Fibroblast of lung (primary cell): Measurements from ENCODE around the gene CTNNA2. TPM values are rescaled to one million over a fixed set of nuclear protein-coding genes. Genes with fewer than 3 reads are reported as not detected.

ENCODE experiments used
- DNase-seq, 2 donors: peaks; one replicate each; pipeline versions ENCODE4 v3.0.0 to v3.0.0-alpha.2; 2010; ENCODE audit warnings: low read depth in 2 of 2
- H2AFZ ChIP-seq: 2 replicates; pipeline ENCODE4 v1.5.1; 2012; ENCODE audit warnings: low read length, control low read depth, inconsistent platforms
- H3K27ac ChIP-seq: 2 replicates; pipeline ENCODE4 v1.5.1; 2011; ENCODE audit warnings: low read length, control low read depth; ENCODE audit not compliant: insufficient read depth
- H3K27me3 ChIP-seq: 2 replicates; pipeline ENCODE4 v1.5.1; 2011; ENCODE audit warnings: mild to moderate bottlenecking, low read length; ENCODE audit not compliant: control insufficient read depth, insufficient read depth
- H3K36me3 ChIP-seq: 2 replicates; pipeline ENCODE4 v1.5.1; 2011; ENCODE audit warnings: low read length; ENCODE audit not compliant: control insufficient read depth, insufficient read depth
- H3K4me1 ChIP-seq: 2 replicates; pipeline ENCODE4 v1.5.1; 2011; ENCODE audit warnings: low read length; ENCODE audit not compliant: control insufficient read depth, insufficient read depth; ENCODE audit errors: extremely low read depth
- H3K4me2 ChIP-seq: 2 replicates; pipeline ENCODE4 v1.5.1; 2011; ENCODE audit warnings: low read length, control low read depth; ENCODE audit not compliant: insufficient read depth; ENCODE audit errors: extremely low read depth
- H3K4me3 ChIP-seq, 4 experiments: fragments of 200-600 bp in 1 of 4; sonication (generic) in 1 of 4; replicated peaks in 1 of 4; 2 replicates each; pipeline ENCODE4 v1.5.1; 2011 to 2016; ENCODE audit warnings: low read length in 4 of 4, low read depth in 3 of 4, mild to moderate bottlenecking in 3 of 4, control low read depth in 2 of 4, inconsistent platforms in 1 of 4, mixed read lengths in 1 of 4; ENCODE audit not compliant: insufficient read depth in 1 of 4; ENCODE audit errors: control extremely low read depth in 1 of 4
- H3K79me2 ChIP-seq: 2 replicates; pipeline ENCODE4 v1.5.1; 2012; ENCODE audit warnings: mild to moderate bottlenecking, low read length, inconsistent platforms; ENCODE audit not compliant: control insufficient read depth, insufficient read depth
- H3K9ac ChIP-seq: 2 replicates; pipeline ENCODE4 v1.5.1; 2011; ENCODE audit warnings: mild to moderate bottlenecking, low read length, control low read depth; ENCODE audit not compliant: insufficient read depth
- H3K9me3 ChIP-seq: 2 replicates; pipeline ENCODE4 v1.5.1; 2012; ENCODE audit warnings: low read depth, low read length; ENCODE audit not compliant: control insufficient read depth, insufficient read depth
- H4K20me1 ChIP-seq: 2 replicates; pipeline ENCODE4 v1.5.1; 2011; ENCODE audit warnings: low read length; ENCODE audit not compliant: control insufficient read depth, insufficient read depth; ENCODE audit errors: extremely low read depth
- EZH2 ChIP-seq: IDR thresholded peaks from 2 replicates; pipeline ENCODE4 v1.5.1; 2012; ENCODE audit warnings: low read length, control low read depth, mild to moderate bottlenecking; ENCODE audit errors: missing control alignments
- polyA plus RNA-seq, 2 donors: library from polyadenylated mRNA; depleted of rRNA in 1 of 2; stranded (reverse) in 1 of 2; unstranded in 1 of 2; fragments of >200 nt; gene quantifications; 2 replicates each; pipeline ENCODE4 v1.2.1, GENCODE V29; 2011 to 2012; ENCODE audit warnings: missing spikeins in 1 of 2
- total RNA-seq: library from RNA; depleted of rRNA; stranded (reverse); fragments of >200 nt; gene quantifications from 2 replicates; pipeline ENCODE4 v1.2.1, GENCODE V29; 2014
- TF ChIP-seq, protein P1 (sequence below), 2 donors: IDR thresholded peaks in 1 of 2; conservative IDR thresholded peaks in 1 of 2; 1 replicate in 1 of 2; 2 replicates in 1 of 2; pipeline ENCODE4 v1.5.1; 2011 to 2012; ENCODE audit warnings: low read length in 2 of 2, control low read depth in 1 of 2, inconsistent platforms in 1 of 2, low read depth in 1 of 2, mild to moderate bottlenecking in 1 of 2

CTNNA2 gene
- total and polyA plus RNA-seq, 2 donors (not counting 1 experiment from before 2014, with no cell fraction given): not detected

DNA sequence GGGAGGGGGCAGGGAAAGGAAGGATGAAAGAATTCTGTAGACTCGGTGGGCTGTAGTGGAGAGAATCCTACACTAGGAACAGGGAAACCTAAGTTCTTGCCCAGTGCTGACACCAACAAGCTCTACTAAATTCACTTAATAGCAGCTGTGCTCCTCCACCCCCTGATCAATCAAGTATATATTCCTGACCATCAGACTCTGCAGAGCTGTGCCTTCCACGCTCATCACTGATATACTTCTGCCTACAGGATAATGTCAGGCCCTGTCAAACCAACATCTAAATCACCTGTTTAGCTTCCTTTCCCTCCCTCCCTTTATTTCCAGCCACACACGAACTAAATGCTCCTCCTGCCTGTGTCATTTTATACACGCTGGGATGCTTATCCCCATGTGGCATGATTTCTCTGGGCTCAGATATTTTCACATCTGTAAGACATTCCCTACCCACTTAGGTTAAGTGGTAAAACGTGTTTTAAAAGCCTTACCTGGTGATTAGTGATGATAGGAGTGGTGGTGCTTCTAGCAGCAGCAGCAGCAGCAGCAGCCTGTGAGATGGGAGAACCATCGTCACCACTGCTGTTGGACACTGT lies 489.8 kb downstream of the CTNNA2 start:
- Histone ChIP-seq H3K9me3 (no peaks in the 10 kb centered on the region), H3K9ac (no peak overlapping the region), H3K79me2 (no peaks in the 10 kb centered on the region), H4K20me1 (no peaks in the 10 kb centered on the region), H3K27ac (peak overlapping the region; percentile 8), H2AFZ (no peak overlapping the region), H3K4me1 (peaks cover 6% of the 10 kb centered on the region), H3K4me2 (no peak overlapping the region), H3K36me3 (no peaks in the 10 kb centered on the region), H3K27me3 (no peaks in the 10 kb centered on the region), H3K4me3 (no peak overlapping the region)
- DNase-seq: no peak
- no peak for TF ChIP-seq EZH2
- TF ChIP-seq, protein P1, sequence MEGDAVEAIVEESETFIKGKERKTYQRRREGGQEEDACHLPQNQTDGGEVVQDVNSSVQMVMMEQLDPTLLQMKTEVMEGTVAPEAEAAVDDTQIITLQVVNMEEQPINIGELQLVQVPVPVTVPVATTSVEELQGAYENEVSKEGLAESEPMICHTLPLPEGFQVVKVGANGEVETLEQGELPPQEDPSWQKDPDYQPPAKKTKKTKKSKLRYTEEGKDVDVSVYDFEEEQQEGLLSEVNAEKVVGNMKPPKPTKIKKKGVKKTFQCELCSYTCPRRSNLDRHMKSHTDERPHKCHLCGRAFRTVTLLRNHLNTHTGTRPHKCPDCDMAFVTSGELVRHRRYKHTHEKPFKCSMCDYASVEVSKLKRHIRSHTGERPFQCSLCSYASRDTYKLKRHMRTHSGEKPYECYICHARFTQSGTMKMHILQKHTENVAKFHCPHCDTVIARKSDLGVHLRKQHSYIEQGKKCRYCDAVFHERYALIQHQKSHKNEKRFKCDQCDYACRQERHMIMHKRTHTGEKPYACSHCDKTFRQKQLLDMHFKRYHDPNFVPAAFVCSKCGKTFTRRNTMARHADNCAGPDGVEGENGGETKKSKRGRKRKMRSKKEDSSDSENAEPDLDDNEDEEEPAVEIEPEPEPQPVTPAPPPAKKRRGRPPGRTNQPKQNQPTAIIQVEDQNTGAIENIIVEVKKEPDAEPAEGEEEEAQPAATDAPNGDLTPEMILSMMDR (conservative IDR thresholded peaks at IDR 0.05 in 1 of 2, IDR thresholded peaks at IDR 0.05 in 1 of 2; ENCODE audit: low read depth in 1 of 2, low read length in 2 of 2): no peak

DNA sequence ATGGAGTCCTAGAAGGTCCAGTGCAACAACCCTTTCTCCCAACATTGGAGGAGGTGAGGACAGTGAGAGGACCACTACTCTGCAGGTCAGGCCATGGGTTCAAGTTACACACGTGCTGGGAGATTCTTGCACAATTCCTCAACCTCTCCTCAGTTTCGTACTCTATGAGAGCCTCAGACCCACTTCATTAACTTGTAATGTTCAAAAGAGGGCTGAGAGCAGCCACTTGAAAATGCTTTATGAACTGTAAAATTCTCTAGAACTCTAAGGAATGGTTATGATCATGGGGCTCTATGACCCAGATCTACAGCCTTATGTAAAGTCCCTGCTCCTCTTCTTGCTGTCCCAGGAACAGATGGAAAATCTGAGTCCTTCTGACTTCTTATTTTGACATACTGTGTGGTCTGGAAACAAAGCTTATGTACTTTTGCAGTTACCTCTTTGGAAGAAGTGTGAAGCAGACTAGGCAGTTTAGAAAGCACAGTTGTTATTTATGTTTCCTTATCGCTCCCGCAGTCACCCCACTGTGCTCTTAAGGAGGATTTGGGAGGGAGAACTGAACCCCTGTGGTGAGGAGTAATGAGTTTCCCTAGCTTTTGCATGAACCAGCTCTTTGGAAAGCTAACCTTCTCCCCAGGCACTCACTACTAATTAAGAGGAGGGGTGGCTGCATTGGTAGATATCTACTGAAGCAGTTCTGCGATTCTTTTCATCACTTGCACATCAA lies 495.1 kb downstream of the CTNNA2 start:
- no peak overlapping the region for H3K9ac ChIP-seq
- no peaks in the 10 kb centered on the region for H3K36me3 ChIP-seq
- H3K79me2 ChIP-seq: no peaks in the 10 kb centered on the region
- TF ChIP-seq, protein P1 (conservative IDR thresholded peaks at IDR 0.05 in 1 of 2, IDR thresholded peaks at IDR 0.05 in 1 of 2; ENCODE audit: low read depth in 1 of 2, low read length in 2 of 2): no peak
- TF ChIP-seq EZH2: no peak
- H3K4me2 ChIP-seq: no peak overlapping the region
- no peak overlapping the region for H3K4me3 ChIP-seq
- no peaks in the 10 kb centered on the region for H3K9me3 ChIP-seq
- H3K27ac ChIP-seq: no peak overlapping the region
- DNase-seq: no peak
- H4K20me1 ChIP-seq: no peaks in the 10 kb centered on the region
- no peak overlapping the region for H2AFZ ChIP-seq
- no peaks in the 10 kb centered on the region for H3K27me3 ChIP-seq
- H3K4me1 ChIP-seq: no peaks in the 10 kb centered on the region

DNA sequence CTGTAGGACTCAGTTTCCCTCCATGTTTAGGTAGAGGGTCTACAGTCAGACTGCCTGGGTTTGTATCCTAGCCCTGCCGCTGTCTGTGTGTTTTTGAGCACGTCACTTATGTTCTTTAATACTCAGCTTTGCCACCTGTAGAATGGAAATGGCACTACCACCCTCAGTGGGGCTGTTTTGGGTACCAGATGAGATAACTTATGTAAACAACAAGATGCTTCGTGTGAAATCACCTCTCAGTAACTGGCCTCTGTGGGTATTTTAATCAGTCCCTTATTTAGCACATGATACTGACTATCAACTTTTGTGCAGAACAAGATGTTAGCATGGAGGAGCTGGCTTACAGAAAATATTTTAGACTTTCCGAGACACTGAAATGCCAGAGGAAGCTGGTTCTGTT lies 495.7 kb downstream of the CTNNA2 start:
- H3K9me3 ChIP-seq: no peaks in the 10 kb centered on the region
- H2AFZ ChIP-seq: no peak overlapping the region
- no peaks in the 10 kb centered on the region for H4K20me1 ChIP-seq
- H3K4me1 ChIP-seq: no peaks in the 10 kb centered on the region
- H3K27me3 ChIP-seq: no peaks in the 10 kb centered on the region
- no peaks in the 10 kb centered on the region for H3K36me3 ChIP-seq
- H3K79me2 ChIP-seq: no peaks in the 10 kb centered on the region
- H3K4me2 ChIP-seq: no peak overlapping the region
- TF ChIP-seq EZH2: no peak
- TF ChIP-seq, protein P1 (conservative IDR thresholded peaks at IDR 0.05 in 1 of 2, IDR thresholded peaks at IDR 0.05 in 1 of 2; ENCODE audit: low read depth in 1 of 2, low read length in 2 of 2): no peak
- DNase-seq: no peak
- H3K9ac ChIP-seq: no peak overlapping the region
- H3K27ac ChIP-seq: no peak overlapping the region
- H3K4me3 ChIP-seq: no peak overlapping the region
